PC-3 (cell line): ENCODE results near the gene SIX2. TPM values are rescaled to one million over a fixed set of nuclear protein-coding genes. Genes with fewer than 3 reads are reported as not detected.

Experiments used
- ATAC-seq: fragments of 200-7000 bp; cut with Tn5 transposase; 2 replicates; pipeline ENCODE4 v1.9.1; 2020; ENCODE audit warnings: mild to moderate bottlenecking, moderate library complexity
- BruUV-seq: library from RNA; stranded (reverse); fragments of 400-500 nt; replicated peaks from 2 replicates; lab custom pipeline; 2021; lab: Mats Ljungman, UMichigan
- CTCF ChIA-PET: fragments of 300-600 bp; sonication (Branson Sonifier 250); formaldehyde crosslinking; loops from one replicate; lab custom pipeline; 2022; ENCODE audit warnings: antibody characterized with exemption; lab: Charles Lee
- POLR2A ChIA-PET: fragments of 300-600 bp; sonication (Branson Sonifier 250); formaldehyde crosslinking; loops from one replicate; lab custom pipeline; 2022; ENCODE audit warnings: antibody characterized with exemption; ENCODE audit not compliant: unreplicated experiment; lab: Charles Lee
- DNase-seq: peaks from one replicate; pipeline ENCODE4 v3.0.0-alpha.2; 2015
- H2AFZ ChIP-seq: fragments of 300-600 bp; sonication (generic); 2 replicates; pipeline ENCODE4 v1.6.0; 2016; ENCODE audit warnings: antibody characterized with exemption, low read length
- H3F3A ChIP-seq: fragments of 300-600 bp; sonication (generic); one replicate; pipeline ENCODE4 v1.6.0; 2017; ENCODE audit warnings: antibody characterized with exemption, low read length, control low read depth, mild to moderate bottlenecking; ENCODE audit not compliant: unreplicated experiment
- H3K27ac ChIP-seq: fragments of 300-600 bp; sonication (generic); 2 replicates; pipeline ENCODE4 v1.5.1; 2016; ENCODE audit warnings: mild to moderate bottlenecking, low read length
- H3K27me3 ChIP-seq: fragments of 300-600 bp; sonication (generic); 2 replicates; pipeline ENCODE4 v1.6.1; 2016; ENCODE audit warnings: low read length, mixed read lengths
- H3K36me3 ChIP-seq: fragments of 300-600 bp; sonication (generic); 2 replicates; pipeline ENCODE4 v1.6.1; 2016; ENCODE audit warnings: low read depth, mixed run types, low read length, mixed read lengths
- H3K4me1 ChIP-seq: fragments of 300-600 bp; sonication (generic); 2 replicates; pipeline ENCODE4 v1.5.1; 2016; ENCODE audit warnings: low read length; ENCODE audit not compliant: insufficient read depth
- H3K4me2 ChIP-seq: fragments of 300-600 bp; sonication (generic); 2 replicates; pipeline ENCODE4 v1.6.0; 2016; ENCODE audit warnings: low read length
- H3K4me3 ChIP-seq: fragments of 300-600 bp; sonication (generic); 2 replicates; pipeline ENCODE4 v1.5.1; 2016; ENCODE audit warnings: mild to moderate bottlenecking, low read length, mixed read lengths
- H3K79me2 ChIP-seq: fragments of 300-600 bp; sonication (generic); 2 replicates; pipeline ENCODE4 v1.6.1; 2017; ENCODE audit warnings: low read length, mixed read lengths
- H3K9ac ChIP-seq: fragments of 300-600 bp; sonication (generic); 2 replicates; pipeline ENCODE4 v1.6.0; 2016; ENCODE audit warnings: mild to moderate bottlenecking, low read length
- H3K9me2 ChIP-seq: fragments of 300-600 bp; sonication (generic); replicated peaks from 2 replicates; pipeline ENCODE4 v1.6.1; 2016; ENCODE audit warnings: mixed run types, low read length, mixed read lengths
- H3K9me3 ChIP-seq: fragments of 300-600 bp; sonication (generic); 2 replicates; pipeline ENCODE4 v1.6.1; 2016; ENCODE audit warnings: low read length, mixed read lengths
- H4K20me1 ChIP-seq: fragments of 300-600 bp; sonication (generic); 2 replicates; pipeline ENCODE4 v1.6.1; 2016; ENCODE audit warnings: low read length, mixed read lengths
- CTCF ChIP-seq: fragments of 300-600 bp; sonication (generic); conservative IDR thresholded peaks from 2 replicates; pipeline ENCODE4 v1.5.1; 2017; ENCODE audit warnings: antibody characterized with exemption, low read depth, mild to moderate bottlenecking, low read length
- EZH2 ChIP-seq: fragments of 300-600 bp; sonication (generic); IDR thresholded peaks from one replicate; pipeline ENCODE4 v1.6.1; 2017; ENCODE audit warnings: antibody characterized with exemption, mild to moderate bottlenecking, low read length; ENCODE audit not compliant: unreplicated experiment
- EZH2phosphoT487 ChIP-seq: fragments of 300-600 bp; sonication (generic); IDR thresholded peaks from 2 replicates; pipeline ENCODE4 v1.6.1; 2018; ENCODE audit warnings: mild to moderate bottlenecking, antibody characterized with exemption, low read length, borderline replicate concordance
- intact Hi-C: fragments of 100-400 bp; cut with micrococcal nuclease; formaldehyde crosslinking; loops from 2 replicates; pipeline ENCODE4 v1.9.0; 2023
- total RNA-seq: library from RNA; depleted of rRNA; stranded (reverse); fragments of >200 nt; gene quantifications from 2 replicates; pipeline ENCODE4 v1.2.3, GENCODE V29; 2014

SIX2 gene
- total RNA-seq, 1 experiment from 2014 or later, result 27.9 TPM

GRCh38 chr2:45000921-45001868 lies 8.1 kb downstream of the SIX2 start:
- no peak overlapping the region for H3K27ac ChIP-seq
- H3K36me3 ChIP-seq, result no peaks in the 10 kb centered on the region
- no peaks in the 10 kb centered on the region for H3K9me3 ChIP-seq
- ChIA-PET POLR2A (no interaction called here), CTCF (no interaction called here)
- H3K4me1 ChIP-seq, result no peaks in the 10 kb centered on the region
- H3K9me2 ChIP-seq, result no peaks in the 10 kb centered on the region
- DNase-seq (no peak), ATAC-seq (no peak)
- TF ChIP-seq EZH2, result no peak
- TF ChIP-seq CTCF, result no peak
- no peak for TF ChIP-seq EZH2phosphoT487
- H3F3A ChIP-seq, result no peaks in the 10 kb centered on the region
- H3K4me3 ChIP-seq, result no peak overlapping the region
- H3K9ac ChIP-seq, result no peak overlapping the region
- BruUV-seq, result no TSS peak
- H2AFZ ChIP-seq, result no peak overlapping the region
- H3K79me2 ChIP-seq, result peaks cover 9% of the 10 kb centered on the region
- intact Hi-C loops, result no loop called here
- H4K20me1 ChIP-seq, result peaks cover 1% of the 10 kb centered on the region; the same call in 1 of the 2 replicates
- no peaks in the 10 kb centered on the region for H3K27me3 ChIP-seq
- no peak overlapping the region for H3K4me2 ChIP-seq

- Histone ChIP-seq H3K9me3 (no peaks in the 10 kb centered on the region), H2AFZ (no peak overlapping the region), H4K20me1 (no peaks in the 10 kb centered on the region), H3K27me3 (no peaks in the 10 kb centered on the region), H3K9me2 (no peaks in the 10 kb centered on the region), H3K36me3 (no peaks in the 10 kb centered on the region), H3K9ac (no peak overlapping the region), H3F3A (no peaks in the 10 kb centered on the region), H3K4me3 (no peak overlapping the region), H3K4me1 (no peaks in the 10 kb centered on the region), H3K4me2 (no peak overlapping the region), H3K79me2 (peaks cover 1% of the 10 kb centered on the region; the same call in 1 of the 2 replicates), H3K27ac (no peak overlapping the region)
- TF ChIP-seq EZH2phosphoT487 (no peak), EZH2 (no peak), CTCF (no peak)
- BruUV-seq, result no TSS peak
- DNase-seq (no peak), ATAC-seq (no peak)
- ChIA-PET POLR2A (no interaction called here), CTCF (no interaction called here)
- intact Hi-C loops, result no loop called here
These were observed 8.8 kb downstream of the SIX2 start for GRCh38 chr2:45000341-45000901.

GRCh38 chr2:44999540-44999939 lies 9.7 kb downstream of the SIX2 start:
- no peak overlapping the region for H3K4me3 ChIP-seq
- no peak overlapping the region for H3K9ac ChIP-seq
- ChIA-PET POLR2A (no interaction called here), CTCF (no interaction called here)
- BruUV-seq, result no TSS peak
- H3K4me1 ChIP-seq, result no peaks in the 10 kb centered on the region
- no peaks in the 10 kb centered on the region for H3K79me2 ChIP-seq
- no peaks in the 10 kb centered on the region for H3K36me3 ChIP-seq
- intact Hi-C loops, result no loop called here
- TF ChIP-seq EZH2phosphoT487, result no peak
- no peak for TF ChIP-seq EZH2
- TF ChIP-seq CTCF, result no peak
- H3K27me3 ChIP-seq, result no peaks in the 10 kb centered on the region
- H3K4me2 ChIP-seq, result no peak overlapping the region
- no peaks in the 10 kb centered on the region for H4K20me1 ChIP-seq
- no peaks in the 10 kb centered on the region for H3K9me2 ChIP-seq
- H3K27ac ChIP-seq, result no peak overlapping the region
- no peaks in the 10 kb centered on the region for H3K9me3 ChIP-seq
- no peak overlapping the region for H2AFZ ChIP-seq
- DNase-seq, result no peak
- no peaks in the 10 kb centered on the region for H3F3A ChIP-seq
- no peak for ATAC-seq
